GM18505 (cell line): ENCODE measurements around the gene TRIM13.
"Not testable (repeated sequence)": the region's sequence is repeated elsewhere in the genome, so short reads cannot be mapped to it uniquely, and the experiment has no call there.

Experiments used
- ATAC-seq: cut with Tn5 transposase; IDR thresholded peaks from one replicate; pipeline ENCODE4 v1.9.1; 2021; ENCODE audit not compliant: unreplicated experiment
- POLR2A ChIP-seq: IDR thresholded peaks from 4 replicates; pipeline ENCODE4 v1.6.1; 2011; ENCODE audit warnings: borderline replicate concordance; ENCODE audit not compliant: insufficient read depth, insufficient read length; ENCODE audit errors: extremely low read depth

The TRIM13 gene, protein sequence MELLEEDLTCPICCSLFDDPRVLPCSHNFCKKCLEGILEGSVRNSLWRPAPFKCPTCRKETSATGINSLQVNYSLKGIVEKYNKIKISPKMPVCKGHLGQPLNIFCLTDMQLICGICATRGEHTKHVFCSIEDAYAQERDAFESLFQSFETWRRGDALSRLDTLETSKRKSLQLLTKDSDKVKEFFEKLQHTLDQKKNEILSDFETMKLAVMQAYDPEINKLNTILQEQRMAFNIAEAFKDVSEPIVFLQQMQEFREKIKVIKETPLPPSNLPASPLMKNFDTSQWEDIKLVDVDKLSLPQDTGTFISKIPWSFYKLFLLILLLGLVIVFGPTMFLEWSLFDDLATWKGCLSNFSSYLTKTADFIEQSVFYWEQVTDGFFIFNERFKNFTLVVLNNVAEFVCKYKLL

DNA sequence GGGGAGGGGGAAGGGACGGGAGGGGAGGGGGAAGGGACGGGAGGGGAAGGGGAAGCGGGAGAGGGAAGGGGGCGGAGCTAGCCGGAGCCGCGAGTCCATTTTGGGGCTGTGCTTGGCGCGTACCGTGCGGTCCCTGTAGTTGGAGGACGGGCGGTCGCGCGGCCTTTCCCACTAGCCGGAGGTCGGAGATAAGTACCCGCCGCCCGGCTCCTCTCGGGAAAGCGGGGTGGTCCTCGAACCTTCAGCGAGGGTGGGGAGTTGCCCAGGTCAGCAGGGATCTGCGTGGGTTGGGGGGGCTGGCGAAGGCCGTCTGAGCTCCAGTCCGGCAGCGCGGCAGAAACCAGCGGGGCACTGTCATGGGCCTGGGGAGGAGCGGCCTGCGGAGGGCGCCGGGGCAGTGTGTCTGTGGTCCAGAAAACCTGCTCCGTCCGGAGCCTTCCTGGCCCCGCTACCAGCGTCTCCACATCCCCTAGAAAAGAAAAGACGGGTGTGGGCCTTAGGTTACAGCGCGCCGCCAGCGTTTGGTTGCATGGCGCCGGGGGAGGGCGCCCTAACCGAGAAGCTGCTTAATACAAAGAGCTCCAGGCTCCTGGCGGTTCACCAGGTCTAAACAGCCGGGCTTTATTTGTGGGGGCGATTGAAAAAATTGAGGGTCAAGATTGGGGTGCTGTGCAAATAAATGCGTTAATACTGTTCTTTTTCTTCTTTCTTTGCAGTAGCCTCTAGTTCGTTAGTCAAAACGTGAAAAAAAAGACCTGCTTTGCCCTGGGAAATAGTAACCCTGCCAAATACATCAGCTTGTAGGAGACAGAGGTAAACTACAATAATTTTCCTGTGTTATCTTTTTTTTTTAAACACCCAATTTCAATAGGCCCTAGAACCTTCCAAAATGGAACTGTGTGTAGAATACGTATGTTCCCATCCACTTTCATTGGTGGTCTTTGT, at the start of gene TRIM13:
Gene TRIM13, plus strand, starts transcription at position 92 of the 945 bp plus-strand sequence. CDS start 14,899 bp downstream, outside the sequence.
- ATAC-seq: peak; percentile 68
- TF ChIP-seq POLR2A: peak; percentile 87

DNA sequence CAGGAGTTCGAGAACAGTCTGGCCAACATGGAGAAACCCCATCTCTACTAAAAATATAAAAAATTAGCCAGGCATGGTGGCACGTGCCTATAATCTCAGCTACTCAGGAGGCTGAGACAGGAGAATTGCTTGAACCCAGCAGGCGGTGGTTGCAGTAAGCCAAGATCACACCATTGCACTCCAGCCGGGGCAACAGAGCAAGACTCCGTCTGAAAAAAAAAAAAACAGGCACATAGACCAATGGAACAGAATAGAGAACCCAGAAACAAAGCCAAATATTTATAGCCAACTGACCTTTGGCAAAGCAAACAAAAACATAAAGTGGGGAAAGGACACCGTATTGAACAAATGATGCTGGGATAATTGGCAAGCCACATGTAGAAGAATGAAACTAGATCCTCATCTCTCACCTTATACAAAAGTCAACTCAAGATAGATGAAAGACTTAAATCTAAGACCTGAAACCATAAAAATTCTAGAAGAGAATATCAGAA, 48.0 kb upstream of the TRIM13 start:
- ATAC-seq: not testable (repeated sequence)

DNA sequence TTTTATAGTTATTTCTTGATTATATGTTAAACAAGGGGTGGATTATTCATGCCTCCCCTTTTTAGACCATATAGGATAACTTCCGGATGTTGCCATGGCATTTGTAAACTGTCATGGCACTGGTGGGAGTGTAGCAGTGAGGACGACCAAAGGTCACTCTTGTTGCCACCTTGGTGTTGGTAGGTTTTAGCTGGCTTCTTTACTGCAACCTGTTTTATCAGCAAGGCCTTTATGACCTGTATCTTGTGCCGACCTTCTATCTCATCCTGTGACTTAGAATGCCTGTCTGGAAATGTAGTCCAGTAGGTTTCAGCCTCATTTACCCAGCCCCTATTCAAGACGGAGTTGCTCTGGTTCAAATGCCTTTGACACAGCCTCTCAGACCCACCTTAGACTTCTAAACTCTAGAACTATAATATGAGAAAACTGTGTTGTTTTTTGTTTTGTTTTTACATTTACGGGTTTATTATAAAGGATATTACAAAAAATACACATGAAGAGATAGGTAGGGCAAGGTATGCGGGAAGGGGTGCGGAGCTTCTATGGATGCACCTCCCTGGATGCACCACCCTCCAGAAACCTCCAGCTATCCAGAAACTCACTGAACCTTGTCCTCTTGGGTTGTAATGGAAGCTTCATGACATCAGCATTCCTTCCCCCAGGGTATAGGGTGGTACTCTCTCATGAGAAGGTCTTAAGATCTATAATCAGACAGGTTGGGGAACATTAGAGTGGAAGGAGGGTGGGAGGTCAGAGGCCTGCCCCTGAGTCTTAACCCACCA, 44.9 kb upstream of the TRIM13 start:
- TF ChIP-seq POLR2A: no peak
- ATAC-seq: no peak

DNA sequence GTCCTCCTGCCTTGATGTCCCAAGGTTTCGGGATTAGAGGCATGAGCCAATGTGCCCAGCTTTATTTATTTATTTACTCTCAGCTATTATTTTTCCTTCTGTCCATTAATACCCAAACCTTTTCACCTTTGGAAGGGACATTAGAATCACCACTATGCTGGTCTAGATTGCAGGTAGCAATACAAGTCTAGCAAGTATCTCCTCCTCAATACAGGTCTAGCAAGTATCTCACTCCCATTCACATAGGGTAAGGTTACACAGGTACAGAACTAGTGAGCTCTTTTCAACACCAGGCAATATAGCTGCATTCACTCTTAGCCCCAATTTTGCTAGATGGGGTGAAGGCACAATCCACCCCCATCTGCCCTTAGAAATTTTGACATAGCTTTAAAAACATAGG, 43.3 kb upstream of the TRIM13 start:
- no peak for TF ChIP-seq POLR2A
- no peak for ATAC-seq

DNA sequence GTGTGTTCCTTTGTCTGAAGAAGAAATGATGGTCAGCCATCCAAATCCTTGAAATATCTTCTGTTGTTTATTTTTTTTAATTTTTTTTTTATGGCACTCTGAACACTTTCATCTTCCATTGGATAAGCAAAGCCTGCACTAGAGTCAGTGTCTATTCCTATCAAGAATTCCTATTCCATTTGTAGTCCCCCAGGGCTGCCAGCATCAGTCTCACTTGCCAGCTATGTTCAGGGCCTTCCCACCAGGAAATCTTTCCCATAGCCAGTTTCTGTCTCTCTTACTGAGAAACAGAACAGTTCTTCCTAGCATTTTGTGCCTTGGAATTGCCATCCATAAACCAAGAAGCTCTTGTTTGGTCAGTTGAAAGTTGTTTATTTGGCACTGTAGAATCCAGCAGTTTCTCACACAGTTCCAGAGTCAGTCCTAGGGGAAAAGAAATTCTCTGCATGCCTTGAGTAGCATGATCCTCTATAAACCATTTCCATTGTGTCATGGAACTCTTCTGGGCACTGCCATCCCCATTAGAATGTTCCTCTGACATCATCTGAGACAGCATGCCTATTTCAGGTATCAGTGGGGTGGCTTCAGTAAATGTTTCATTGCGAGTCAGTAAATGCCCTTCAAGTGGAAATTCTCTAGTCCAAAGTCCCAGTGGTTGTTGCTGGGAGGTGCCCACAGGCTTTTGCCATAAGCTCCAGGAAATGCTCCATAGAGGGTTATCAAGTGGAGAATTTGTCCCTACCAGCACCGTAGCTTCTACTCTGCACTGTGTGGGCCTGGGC, 42.0 kb upstream of the TRIM13 start:
- TF ChIP-seq POLR2A: no peak
- no peak for ATAC-seq

DNA sequence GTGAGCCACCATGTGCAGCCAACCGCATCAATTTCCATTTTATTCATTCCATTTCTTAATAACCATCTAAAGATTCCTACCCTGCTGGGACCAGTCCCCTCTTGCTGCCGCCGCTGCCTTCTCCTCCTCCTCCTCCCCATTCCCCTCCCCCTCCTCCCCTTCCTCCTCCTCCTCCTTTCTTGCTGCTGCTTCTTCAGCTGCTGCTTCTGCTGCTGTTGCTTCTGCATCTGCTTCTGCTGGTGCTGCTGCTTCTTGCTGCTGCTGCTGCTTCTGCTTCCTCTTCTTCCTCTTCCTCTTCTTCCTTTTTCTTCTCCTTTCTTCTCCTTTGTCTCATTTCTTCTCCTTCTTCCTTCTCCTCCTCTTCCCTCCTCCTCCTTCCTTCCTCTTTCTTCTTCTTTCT, 40.7 kb upstream of the TRIM13 start:
- ATAC-seq: no peak
- no peak for TF ChIP-seq POLR2A

DNA sequence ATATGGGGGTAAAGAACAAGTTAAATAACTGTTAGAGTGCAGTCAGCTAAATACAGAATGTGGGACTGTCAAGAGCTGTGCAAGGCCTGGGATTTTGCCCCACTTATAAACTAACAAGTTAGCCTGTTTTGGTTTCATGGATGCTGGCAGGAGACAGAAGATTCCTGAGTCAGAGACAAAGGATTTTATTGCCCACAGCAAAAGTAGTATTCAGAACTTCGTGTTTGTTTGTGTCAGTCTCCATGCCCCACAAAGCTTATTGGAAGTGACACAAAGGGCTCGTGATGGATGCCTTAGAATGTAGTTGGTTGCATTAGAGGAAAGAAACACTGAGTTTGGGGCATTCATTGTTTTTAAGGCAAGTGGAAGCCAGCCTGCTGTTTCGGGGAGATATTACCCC, 38.5 kb upstream of the TRIM13 start:
- no peak for ATAC-seq
- TF ChIP-seq POLR2A: no peak

DNA sequence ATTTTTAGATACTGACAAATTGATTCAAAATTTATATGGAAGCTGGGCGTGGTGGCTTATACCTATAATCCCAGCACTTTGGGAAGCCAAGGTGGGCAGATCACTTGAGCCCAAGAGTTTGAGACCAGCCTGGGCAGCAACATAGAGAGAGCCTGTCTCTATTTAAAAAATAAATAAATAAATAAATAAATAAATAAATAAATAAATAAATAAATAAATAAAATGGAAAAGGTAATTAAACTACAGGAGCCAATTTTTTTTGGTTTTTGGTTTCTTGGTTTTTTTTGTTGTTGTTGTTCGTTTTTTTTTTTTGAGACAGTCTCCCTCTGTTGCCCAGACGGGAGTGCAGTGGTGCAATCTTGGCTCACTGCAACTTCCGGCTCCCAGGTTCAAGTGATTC, 29.4 kb upstream of the TRIM13 start:
- no peak for ATAC-seq
- no peak for TF ChIP-seq POLR2A

DNA sequence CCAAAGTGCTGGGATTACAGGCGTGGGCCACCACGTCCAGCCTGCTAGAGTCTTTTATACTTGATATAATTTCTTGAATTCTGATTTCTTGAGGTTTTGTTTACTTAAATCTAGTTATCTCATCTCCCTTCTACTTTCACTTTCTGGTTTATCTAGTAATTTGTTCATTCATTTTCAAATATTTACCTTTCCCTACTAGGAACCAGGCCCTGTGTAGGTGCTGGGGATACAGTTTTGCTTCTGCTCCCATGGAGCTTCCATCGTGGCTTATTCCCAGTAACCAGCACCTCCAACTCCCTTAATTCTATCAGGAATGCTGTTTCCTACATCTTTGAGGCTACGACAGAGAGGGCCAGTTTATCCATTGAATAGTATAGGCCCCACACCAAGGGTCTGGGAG, 24.1 kb upstream of the TRIM13 start:
- no peak for TF ChIP-seq POLR2A
- no peak for ATAC-seq

DNA sequence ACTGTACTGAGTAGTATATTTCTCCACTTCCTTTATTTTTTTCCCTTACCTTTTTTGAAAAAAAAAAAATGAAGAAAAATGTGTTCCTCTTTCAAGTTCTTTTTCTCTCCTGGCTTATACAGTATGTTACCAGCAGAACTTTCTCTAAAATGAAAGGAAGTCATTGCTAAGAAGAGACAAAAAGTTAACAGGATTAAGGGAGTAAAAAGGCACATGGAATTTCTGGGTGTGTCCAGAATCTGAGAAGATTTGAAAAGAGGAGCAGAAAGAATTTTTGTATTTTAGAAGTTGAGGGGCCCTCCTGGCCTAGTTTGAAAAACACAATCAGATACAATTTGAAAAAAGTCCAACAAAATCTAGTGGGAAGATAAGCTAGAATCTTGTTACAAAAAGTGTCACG, 21.0 kb upstream of the TRIM13 start:
- ATAC-seq: no peak
- TF ChIP-seq POLR2A: no peak

DNA sequence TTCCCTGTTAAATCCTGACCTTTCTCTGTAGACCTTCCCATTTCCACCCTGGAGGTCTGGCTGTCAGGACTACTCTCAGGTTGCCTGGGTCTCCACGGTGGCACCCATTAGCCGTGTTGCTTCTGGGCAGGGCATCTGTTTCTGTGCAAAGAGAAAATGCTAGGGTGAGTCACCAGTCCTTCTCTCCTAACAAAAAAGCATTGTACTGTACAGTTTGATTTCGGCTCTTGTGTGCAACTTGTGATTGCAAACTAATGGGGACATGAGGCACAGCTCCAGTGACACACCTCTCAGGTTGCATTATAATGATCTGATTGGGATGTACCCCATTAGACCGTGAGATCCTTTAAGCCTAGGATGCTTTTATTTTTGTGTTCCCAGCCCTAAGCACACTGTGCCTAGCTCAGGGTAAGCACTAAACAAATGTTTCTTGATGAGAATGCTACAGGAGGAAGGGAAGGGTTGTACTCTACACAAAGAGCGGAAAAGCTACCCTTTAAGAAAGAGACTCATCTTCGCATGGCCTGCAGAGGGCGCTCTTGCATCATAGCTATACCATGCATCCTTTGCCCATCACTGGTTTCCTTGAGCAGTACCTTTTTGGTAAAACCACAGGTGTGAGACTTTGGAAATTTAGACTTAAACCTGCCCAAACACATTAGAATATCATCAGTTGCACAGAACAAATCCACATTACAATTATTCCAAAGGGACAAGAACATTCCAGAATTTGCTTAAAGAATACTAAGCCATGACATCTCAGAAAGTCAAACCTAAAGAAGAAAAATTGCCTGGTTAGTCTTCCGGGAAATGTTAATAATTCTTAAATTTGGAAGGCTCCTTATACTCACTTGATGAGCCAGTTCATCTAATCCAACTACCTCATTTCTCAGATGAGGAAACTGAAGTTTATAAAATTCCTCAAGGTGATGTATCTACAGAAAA, 20.3 kb upstream of the TRIM13 start:
- ATAC-seq: no peak
- no peak for TF ChIP-seq POLR2A

DNA sequence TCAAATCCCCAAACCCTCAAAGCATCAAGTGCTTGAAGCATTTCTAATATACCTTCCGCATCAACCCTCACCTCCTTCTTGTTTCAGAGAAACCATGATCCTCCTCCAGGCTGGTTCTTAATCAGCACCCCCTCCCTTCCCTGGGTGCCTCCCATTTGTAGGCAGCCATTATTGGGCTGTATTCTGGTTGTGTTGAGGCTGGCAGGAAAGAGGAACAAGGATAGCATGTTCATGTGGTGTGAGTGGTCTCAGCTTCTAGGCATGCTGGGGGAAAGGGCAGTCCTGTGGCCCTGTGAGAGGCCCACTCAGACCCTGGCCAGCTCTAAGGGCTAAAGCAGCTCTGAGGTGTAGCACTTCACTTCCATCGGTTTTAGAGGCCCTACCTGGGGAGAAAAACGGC, 18.9 kb upstream of the TRIM13 start:
- no peak for TF ChIP-seq POLR2A
- ATAC-seq: no peak

DNA sequence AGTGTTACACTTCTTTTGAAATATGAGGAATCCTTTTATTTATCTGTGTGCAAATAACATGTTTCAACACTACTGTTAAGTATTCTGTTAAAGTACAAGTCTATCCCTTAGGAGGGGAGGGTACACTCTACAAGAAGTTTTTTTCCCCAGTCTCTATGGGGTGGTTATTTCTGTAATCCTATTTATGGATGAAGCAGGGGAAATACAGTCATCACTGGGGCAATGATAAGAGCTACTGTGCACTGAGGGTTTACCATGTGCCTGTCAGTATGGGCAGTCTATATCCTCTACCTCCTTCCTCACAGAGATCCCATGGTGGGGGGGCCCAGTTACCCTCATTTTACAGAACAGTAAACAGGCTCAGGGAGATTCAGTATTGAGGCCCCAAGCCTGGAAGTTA, 16.6 kb upstream of the TRIM13 start:
- no peak for ATAC-seq
- TF ChIP-seq POLR2A: no peak
